NCI-H2029 treated with DMSO at 0.1 percent for 48 hours (cell line): ENCODE results near the gene ANK2.
A peak's percentile ranks its signal among the peaks of the same experiment; 100 is the strongest.

Source experiments
- DNase-seq: peaks from one replicate; lab custom pipeline; 2025; lab: John Stamatoyannopoulos, UW

The ANK2 gene

DNA sequence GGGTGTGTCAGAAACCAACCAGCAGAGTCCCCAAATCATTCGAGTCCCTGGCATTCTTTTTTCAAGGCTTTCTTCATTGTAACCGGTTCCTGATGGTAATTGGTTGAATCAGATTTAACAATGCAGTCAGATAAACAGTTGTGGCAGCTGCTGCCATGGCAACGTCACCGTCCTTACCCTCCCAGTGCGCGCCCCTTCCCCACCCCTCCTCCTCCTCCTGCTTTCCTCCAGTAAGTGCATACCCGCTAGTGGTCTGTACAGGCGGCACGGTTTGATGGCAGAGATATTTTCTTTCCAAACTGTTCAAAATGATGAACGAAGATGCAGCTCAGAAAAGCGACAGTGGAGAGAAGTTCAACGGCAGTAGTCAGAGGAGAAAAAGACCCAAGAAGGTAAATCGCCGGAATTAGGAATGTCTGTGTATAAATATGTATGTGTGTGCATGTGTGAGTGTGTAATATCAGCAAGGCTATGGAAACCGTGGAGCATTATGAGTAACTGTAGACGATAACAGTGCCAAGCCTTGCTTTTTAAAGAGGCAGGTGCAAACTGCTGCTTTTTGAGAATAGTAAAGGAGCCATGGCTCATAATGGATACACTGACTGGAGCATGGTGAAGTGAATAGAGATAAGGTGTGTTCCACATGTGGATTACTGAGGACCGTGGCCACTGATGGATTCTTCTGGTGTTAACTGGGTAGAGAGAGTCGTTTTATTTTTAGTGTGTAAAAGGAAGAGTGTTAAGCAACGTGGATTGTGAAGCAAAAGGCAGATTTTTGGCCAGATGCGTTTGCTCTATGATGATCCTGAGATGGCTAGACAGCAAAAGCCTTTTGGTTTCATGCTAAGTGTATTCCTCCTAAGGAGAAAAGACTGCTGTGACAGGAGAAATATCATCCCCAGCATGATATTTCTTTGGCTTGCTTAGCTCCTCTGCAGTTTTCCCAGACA is at the start of gene ANK2:
Gene ANK2 (plus strand): TSS at position 233 of the 950 bp plus-strand sequence. CDS start 76 bp downstream, at position 309.
- DNase-seq, result peak; percentile 64

DNA sequence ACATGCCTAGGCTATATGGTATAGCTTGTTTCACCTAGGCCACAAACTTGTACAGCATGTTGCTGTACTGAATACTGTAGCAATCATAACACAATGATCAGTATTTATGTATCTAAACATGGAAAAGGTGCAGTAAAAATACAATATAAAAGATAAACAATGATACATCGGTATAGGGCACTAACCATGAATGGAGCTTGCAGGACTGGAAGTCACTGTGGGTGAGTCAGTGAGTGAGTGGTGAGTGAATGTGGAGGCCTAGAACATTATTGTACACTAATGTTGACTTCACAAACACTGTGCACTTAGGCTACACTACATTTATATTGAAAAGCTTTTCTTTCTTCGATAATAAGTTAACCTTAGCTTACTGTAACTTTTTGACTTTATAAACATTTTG is 45.6 kb upstream of the ANK2 start:
- no peak for DNase-seq

DNA sequence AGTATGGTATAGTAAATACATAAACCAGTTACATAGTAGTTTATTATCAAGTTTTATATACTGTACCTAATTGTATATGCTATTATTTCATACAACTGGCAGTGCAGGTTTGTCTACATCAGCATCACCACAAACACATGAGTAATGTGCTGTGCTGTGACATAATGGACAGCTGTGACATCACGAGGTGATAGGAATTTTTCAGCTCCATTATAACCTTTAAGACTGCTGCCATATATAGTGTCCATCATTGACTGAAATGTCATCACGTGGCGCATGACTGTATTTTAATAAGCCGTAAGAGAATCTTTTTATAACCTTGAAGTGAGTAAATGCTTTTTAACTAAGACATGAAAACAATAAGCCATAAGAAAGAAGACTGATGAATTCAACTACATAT is 44.8 kb upstream of the ANK2 start:
- DNase-seq, result no peak

DNA sequence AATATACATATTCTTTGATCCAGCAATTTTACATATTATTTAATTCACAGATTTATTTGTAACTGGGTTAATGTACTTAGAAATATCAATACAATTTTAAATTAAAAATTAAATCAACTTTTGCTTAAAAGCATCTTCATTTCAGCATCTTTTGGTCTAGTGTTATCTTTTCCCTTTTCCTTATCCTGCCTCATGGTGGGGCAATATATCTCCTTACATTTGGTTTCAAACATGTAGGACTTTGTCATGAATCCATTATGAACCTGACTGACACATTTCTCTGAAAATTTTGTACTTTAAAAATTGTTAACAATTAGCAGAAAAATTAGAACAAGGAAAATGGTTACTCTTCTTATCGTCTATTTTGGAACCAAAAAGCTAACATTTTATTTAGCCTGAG is 42.8 kb upstream of the ANK2 start:
- DNase-seq, result no peak

DNA sequence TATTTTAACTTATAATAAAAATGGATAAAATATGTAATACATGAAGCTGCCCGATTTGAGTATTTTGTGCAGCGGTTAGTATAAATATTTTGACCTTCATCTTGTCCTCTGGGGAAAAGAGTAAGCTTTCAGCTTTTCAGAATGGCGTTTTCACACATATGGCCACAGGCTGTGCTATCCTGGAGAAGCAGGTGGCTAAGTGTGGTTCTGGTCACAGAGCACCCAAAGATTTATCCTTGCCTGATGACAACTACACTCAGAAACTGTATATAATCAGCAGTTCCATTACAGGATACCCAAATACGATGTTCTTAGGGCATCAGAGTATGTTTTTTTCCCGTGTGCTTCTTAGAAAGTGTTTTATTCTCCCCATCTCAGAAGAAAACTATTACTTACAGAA is 42.3 kb upstream of the ANK2 start:
- no peak for DNase-seq

DNA sequence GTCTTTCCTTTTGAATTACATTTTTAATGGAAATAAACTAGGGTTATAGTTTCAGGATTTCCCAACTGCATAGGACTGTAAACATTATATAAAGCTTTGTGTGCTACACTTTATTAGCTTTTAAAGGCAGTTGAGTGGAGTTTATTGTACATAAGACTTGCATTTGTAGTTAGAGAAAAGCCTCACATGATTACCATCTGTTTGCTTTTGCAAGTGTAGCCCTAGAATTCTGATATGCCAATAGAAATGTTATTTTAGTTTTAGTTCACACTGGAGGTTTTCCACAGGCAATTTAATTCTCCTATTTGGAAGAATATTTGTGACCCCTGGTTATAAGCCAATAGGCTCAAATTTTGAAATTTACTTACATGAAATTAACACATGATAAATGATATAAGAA is 41.3 kb upstream of the ANK2 start:
- no peak for DNase-seq

DNA sequence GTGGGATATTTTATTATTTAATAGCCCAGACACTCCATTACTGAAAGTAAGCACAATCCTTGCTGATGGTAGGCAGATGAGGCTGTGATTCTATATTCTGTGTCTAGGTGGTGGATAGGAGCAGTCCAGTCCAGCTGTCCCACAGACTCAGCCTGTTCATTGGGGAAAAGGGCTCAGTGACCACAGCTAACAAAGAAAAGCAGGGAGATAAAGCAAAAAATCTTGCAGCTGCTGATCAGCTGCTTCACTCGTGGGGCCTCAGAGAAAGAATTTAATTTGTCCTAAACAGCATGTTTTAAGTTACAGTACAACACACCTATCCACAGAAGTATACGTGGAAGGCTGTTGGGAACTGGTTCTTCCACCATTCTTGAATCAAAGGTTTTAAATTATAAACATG is 40.7 kb upstream of the ANK2 start:
- DNase-seq, result no peak

DNA sequence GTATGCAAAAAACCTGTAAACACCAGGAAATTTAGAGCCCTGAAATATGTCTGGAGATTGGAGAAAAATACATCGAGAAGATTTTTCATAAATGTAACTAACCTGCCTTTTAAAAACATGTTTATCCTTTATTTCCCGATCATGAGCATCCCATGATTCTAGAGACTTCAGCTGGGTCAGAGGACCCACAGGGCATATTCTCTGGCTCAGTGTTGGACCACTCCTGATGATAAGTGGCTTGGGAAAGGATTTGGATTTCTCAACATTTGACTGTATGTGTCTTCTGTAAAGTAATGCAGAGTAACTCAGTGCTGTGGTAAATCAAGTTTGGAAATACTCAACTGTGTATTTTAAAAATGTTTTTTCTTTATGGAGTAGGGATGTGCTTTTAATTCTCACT is 40.0 kb upstream of the ANK2 start:
- no peak for DNase-seq

DNA sequence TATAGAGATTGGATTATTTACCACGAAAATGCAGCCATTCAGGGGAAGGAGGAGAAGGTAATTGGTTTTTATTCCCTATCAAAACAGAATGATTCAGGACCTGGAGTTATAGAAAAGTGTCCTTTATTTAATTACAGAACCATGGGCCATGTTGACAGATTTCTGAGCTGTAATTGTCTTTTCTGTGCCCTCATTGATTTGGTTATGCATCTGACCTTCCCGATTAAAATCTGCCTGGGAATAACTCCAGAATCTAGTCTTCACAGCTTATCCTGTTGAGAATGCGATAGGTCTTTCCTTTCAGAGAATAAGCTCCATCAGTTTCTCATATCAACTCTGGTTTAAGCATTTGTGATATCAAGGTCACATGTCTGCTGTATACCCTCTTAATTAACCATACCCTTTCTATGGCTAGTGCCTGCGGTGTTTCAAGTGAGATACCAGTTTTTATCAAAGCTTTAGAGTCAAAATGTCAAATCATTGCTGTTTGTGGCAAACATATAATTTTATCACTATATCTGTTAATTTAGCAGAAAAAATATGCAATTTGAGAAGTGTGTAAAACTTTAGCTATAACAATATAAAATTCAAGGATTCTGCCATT is 37.2 kb upstream of the ANK2 start:
- no peak for DNase-seq

DNA sequence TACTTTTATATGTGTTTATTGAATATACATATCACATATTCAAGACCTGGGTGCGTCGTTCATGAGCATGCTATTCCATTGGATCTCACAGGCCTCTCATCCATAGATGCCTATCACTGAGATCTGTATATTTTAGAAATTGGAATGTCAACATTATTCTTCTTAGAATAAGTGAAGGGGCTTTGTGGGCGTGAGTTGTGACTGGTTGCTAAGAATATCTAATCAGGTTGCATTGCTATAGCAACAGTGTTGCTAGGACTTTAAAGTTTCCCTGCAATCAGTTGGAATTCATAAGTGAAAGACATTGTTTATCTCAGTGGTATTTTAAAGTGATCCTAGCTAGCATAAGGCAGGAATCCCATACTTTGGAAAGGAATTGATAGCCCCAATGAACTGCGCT is 36.7 kb upstream of the ANK2 start:
- DNase-seq, result no peak

DNA sequence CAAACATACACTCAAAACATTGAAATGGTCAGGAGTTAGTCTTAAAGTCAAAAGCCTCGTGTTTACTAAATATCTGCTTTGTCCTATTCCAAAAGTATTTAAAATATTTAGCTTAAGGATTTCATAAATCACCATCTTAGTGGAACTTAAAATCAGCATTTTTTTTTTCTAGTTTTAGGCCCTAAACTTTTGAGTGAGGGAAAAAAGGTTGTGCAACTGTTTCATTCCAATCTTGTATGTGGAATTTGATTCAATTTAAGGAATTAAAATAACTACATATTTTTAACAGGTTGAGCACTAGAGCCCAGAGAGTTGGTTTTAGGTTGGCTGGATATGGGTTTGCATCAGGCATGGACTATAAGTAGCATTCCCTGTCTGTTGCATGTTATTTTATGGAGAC is 35.7 kb upstream of the ANK2 start:
- no peak for DNase-seq

DNA sequence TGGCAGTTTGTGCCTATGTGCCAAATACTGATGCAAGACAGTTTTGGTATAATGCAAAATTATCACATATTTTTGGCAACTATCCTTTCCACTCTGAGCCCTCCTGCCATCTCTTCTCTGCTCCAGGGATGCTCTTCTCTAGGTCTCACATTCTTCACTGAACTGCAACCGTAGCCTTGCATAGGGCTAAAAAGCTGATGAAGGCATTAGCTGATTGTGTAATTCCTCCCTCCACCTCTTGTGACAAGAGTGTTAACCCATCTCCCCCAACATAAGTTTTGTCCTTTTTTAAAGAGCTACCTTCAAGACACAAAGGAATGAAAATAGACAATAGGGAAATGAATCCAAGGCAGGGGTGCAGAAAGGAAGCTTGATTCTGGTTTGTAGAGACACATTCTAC is 33.1 kb upstream of the ANK2 start:
- no peak for DNase-seq

DNA sequence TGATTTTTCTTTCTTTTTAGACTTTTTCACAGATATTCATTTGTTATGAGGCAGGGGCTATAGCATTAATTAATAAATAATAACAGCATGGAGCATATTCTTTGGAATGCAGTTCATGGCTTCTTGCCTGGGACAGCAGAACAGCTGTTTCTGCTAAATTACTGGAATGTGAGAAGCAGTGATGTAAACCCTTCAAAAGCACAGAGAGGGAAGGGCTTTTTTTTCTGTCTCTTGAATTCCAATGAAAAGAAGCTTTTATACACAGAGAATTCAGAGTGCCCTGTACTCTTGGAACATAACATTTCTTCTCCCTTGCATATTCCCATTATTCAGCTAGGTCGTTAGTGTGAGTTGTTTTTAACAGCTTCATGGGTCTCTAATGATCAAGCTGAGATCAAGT is 28.5 kb upstream of the ANK2 start:
- no peak for DNase-seq

DNA sequence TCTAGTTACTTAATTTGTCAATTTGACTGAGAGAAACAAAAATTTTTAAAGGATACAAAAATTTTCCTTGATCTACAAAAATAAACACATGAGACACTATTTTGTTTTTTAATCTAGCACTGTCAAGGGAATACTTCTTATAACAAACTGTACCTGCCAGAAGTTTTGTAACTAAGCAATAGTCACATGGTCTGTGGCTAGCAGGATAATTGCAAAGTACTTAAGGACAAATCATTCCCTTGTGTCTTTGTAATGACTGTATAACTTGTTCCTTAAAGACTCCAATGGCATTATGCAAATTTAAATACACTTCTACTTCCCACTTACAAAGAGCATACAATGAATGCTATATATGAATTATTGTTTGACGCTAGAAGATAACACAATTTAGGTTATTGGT is 25.1 kb upstream of the ANK2 start:
- no peak for DNase-seq

DNA sequence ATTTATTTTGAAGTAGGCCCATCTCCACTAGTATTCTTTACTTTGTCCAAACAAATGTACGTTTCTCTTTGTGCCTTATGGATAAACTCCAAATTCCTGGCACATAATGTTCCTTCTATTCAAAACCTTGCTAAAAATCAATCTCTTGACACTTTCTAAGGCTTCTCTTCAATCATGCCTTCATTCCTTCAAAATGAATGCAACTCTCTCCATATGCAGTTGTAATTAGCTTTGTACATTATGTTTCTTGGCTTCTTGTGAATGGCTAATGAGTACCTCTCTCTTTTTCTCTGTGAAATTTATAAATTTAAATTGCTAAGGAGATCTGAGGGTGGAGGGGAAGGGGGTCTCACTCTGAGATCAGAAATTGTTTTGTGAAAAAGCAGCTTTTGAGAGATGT is 24.0 kb upstream of the ANK2 start:
- no peak for DNase-seq

DNA sequence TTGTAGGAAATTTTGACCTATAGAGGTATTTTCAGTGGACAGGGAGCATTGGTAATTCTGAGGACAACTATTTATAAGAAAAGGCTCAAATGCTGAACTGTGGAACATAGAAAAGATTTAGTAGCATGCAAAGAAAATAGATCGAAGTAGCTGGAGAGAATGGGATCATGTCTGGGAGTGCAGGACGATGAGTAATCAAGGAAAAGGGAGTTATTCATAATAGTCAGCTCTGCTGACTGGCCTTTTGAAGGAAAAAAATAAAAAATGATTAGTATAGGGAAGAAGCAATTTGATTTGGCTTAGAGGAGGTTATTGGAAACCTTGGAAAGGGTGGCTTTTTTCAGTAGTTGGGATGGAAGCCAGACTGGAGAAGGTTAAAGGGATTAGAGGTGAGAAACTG is 22.9 kb upstream of the ANK2 start:
- DNase-seq, result no peak

DNA sequence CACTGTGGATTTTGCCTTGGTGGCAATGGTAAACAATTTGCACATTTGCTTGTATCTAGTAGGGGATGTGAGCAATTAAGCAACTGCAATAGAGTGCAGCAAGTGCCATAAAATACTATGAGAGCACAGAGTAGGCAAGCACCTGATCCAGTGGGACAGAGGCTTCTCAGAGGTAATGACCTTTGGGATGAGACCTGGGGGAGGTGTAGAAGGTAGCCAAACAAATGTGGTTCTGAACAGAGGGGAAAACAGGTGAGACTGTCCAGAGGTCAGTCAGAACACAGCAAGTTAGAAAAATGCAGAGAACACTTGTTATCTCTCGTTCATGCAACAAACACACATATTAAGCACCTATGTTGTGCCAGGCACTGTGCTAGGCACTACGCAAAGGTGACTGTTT is 21.4 kb upstream of the ANK2 start:
- DNase-seq, result no peak

DNA sequence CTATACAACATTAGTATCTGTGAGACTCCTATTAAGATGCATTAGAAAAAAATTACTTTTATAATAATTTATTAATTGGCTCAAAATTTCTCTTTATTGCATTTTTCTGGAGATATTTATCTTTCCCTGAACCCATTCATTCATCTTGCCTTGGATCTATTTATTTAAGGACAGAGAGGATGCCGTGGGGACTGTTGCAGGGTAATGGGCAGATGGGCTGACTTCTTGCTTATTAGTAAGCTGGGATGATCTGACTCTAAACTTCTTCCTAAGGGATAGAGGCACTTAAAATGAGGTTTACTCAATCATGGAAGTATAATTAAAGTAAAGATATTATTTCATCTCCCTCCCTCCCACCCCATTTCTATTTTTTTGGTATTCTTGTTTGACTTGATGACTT is 18.2 kb upstream of the ANK2 start:
- DNase-seq, result no peak

DNA sequence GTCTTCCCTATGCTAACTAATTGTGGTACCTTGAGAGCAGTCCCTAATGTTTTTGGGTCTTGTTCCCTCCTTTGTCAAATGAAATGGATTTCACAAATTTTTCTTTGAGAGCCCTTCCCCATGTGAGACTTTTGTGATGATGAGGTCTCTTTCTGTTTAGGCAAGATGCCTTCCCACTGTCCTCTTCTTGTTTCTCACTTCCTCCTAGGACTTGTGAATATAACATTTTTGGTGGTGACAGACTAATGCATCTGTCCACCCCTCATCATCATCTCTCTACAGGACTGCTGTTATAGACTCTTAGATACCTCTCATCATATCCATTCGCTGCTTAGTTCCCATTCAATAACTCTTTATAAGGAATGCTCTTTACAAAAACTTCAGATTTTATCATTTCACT is 8.7 kb upstream of the ANK2 start:
- DNase-seq, result no peak

DNA sequence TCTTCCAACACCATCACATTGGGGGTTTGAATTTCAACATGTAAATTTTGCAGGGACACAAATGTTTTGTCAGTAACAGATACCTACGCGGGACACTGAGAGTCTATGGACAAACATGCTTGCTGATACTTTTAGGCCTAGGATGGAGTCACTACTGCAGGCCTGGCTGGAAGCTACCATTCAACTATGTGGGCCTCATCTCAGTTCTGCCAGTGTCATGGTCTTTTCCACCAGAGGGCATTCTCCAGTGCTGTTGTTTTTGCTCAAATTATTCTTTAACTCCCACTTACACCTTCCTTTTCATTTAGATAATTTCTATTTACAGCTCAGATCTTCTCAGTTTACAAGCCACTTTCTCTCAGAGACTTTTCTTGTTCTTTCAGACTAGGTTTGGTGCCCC is 7.0 kb upstream of the ANK2 start:
- no peak for DNase-seq

DNA sequence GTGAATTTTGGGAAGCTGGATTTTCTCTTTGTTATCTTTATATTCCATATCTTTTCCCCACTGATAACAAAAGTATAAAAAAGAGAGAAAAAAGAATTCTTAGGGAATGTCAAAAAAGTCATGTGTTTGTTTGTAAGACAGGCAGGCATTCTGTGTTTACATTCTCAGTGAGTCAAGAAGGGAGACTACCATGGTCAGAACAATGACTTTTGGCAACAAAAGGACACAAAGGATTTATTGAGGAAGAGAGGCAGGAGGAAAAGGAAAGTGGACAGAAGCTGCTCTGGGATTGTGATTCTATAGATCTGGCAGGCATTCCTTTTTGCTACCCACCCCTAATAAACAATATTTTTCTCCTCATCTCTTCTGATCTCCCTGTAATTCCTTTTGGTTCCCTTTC is 5.9 kb upstream of the ANK2 start:
- no peak for DNase-seq

DNA sequence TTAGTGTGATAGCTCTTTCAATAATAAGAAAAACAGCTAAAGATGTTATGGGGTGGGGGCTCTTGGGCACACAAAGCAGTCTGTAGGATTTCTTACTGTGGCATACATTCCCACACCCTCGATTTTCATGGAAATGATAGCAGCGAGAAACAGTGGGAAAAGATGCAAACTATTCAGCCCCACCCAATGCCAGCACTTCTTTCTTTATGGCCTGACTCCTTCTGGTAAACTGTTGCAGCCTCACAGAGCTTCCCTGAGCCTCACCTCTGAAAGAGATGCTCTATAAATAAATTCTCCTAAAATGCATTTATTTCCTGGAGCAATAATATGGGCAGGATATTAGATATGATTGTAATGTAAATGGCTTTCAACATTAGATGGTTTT is 910 bp downstream of the ANK2 start:
- DNase-seq, result no peak

DNA sequence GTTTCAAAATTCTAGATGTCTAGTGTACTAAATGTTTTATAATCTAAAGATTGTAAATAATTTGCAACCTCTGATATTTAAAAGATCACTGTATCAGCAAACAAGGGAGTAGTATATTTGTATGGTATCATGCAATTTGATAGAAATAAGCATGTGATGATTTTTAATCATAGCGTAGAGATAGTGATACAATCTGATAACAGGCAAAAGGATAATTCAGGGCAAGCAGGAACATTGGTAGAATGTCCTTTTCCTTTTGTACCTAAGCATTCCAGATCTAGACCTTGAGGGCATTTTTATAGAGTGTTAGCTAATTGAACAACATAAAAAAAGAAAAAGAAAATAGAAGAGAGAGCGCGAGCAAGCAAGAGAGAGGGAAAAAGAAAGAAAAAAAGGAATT is 1.4 kb downstream of the ANK2 start:
- no peak for DNase-seq

DNA sequence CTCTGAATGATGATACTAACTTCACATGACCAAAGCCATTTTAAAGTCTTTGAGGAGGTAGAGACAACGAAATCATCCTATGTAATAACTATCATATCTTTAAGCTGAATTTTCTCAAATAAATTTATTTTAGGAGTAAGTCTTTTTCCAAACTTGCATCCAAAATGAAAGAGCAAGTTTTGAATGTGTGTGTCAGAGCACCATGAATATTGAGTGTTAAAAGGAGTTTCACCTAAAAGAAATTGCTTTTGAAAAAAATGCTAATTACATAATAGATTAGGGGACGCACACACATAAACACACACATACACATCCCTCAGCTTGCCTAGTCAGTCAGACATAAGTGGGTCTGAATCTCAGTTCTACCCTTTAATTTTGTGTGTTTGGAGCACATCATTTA is 1.9 kb downstream of the ANK2 start:
- DNase-seq, result no peak
